Effector CD8-positive, alpha-beta T cell (primary cell): Measurements from ENCODE around the gene MGA.

ENCODE experiments used
- DNase-seq: peaks from one replicate; lab custom pipeline; 2025; lab: John Stamatoyannopoulos, UW

MGA gene

GRCh38 chr15:41806291-41807181 lies 146.3 kb downstream of the MGA start:
- no peak for DNase-seq

- no peak for DNase-seq
Observed at GRCh38 chr15:41809121-41809520, 148.9 kb downstream of the MGA start.

GRCh38 chr15:41809526-41810220 lies 149.5 kb downstream of the MGA start:
- no peak for DNase-seq

- DNase-seq, result no peak
Observed at GRCh38 chr15:41810651-41811431, 150.6 kb downstream of the MGA start.

- peak; percentile 62 for DNase-seq
Observed at GRCh38 chr15:41811432-41812195, 151.4 kb downstream of the MGA start.

- DNase-seq, result no peak
Observed at GRCh38 chr15:41812820-41813375, 152.7 kb downstream of the MGA start.

GRCh38 chr15:41813426-41813825 lies 153.2 kb downstream of the MGA start:
- no peak for DNase-seq

GRCh38 chr15:41814534-41814933 lies 154.3 kb downstream of the MGA start:
- no peak for DNase-seq

- DNase-seq, result no peak
Observed at GRCh38 chr15:41816788-41817187, 156.6 kb downstream of the MGA start.

- no peak for DNase-seq
Observed at GRCh38 chr15:41817327-41817726, 157.1 kb downstream of the MGA start.

- DNase-seq, result no peak
Observed at GRCh38 chr15:41817781-41818180, 157.6 kb downstream of the MGA start.

- DNase-seq, result no peak
Observed at GRCh38 chr15:41819455-41820050, 159.3 kb downstream of the MGA start.

- no peak for DNase-seq
Observed at GRCh38 chr15:41820791-41821423, 160.7 kb downstream of the MGA start.

GRCh38 chr15:41821831-41822230 lies 161.6 kb downstream of the MGA start:
- no peak for DNase-seq

GRCh38 chr15:41822471-41822870 lies 162.3 kb downstream of the MGA start:
- DNase-seq, result no peak
